ENCODE measurements around the gene HECTD4. TPM values are rescaled to one million over a fixed set of nuclear protein-coding genes. Genes with fewer than 3 reads are reported as not detected.

HECTD4 gene
- total and polyA plus RNA-seq, 12 donors = 17.5 to 50.0 (median 27.7) TPM

- TF ChIP-seq POLR2A (IDR thresholded peaks at IDR 0.05) = no peak
- TF ChIP-seq CTCF (IDR thresholded peaks at IDR 0.05) = no peak
- Histone ChIP-seq H3K4me1 (replicated peaks in 1 of 2) (peaks cover 0 to 12% of the 10 kb centered on the region in 2 donors), H3K27me3 (no peaks in the 10 kb centered on the region), H3K4me3 (no peak overlapping the region), H3K9me3 (replicated peaks in 1 of 3) (no peaks in the 10 kb centered on the region), H3K36me3 (replicated peaks in 1 of 2) (peaks cover 0 to 14% of the 10 kb centered on the region in 2 donors), H3K27ac (no peak overlapping the region)
- intact Hi-C loops (cut with DNase I) = no loop called here
- WGBS, 4 donors = 71 to 87% (median 82%) methylated on average over 6 of the region's 6 CpGs
- DNase-seq = no peak
These were observed 73.6 kb downstream of the HECTD4 start for GRCh38 chr12:112308652-112309051.

- Histone ChIP-seq H3K27me3 (no peaks in the 10 kb centered on the region), H3K4me1 (replicated peaks in 1 of 2) (peaks cover 0 to 12% of the 10 kb centered on the region in 2 donors), H3K4me3 (no peak overlapping the region), H3K27ac (no peak overlapping the region), H3K36me3 (replicated peaks in 1 of 2) (peaks cover 0 to 14% of the 10 kb centered on the region in 2 donors), H3K9me3 (replicated peaks in 1 of 3) (no peaks in the 10 kb centered on the region)
- no peak for TF ChIP-seq CTCF (IDR thresholded peaks at IDR 0.05)
- no peak for TF ChIP-seq POLR2A (IDR thresholded peaks at IDR 0.05)
- WGBS, 4 donors = 67 to 80% (median 70%) methylated on average over 1 of the region's 1 CpG
- DNase-seq = no peak
- intact Hi-C loops (cut with DNase I) = no loop called here
These were observed 74.1 kb downstream of the HECTD4 start for GRCh38 chr12:112308161-112308560.

GRCh38 chr12:112307317-112308011, 74.8 kb downstream of the HECTD4 start:
- 82 to 88% (median 84%) methylated on average over 2 of the region's 2 CpGs for WGBS, 4 donors
- Histone ChIP-seq H3K4me1 (replicated peaks in 1 of 2) (peaks cover 0 to 12% of the 10 kb centered on the region in 2 donors), H3K9me3 (replicated peaks in 1 of 3) (no peaks in the 10 kb centered on the region), H3K36me3 (replicated peaks in 1 of 2) (peaks cover 0 to 14% of the 10 kb centered on the region in 2 donors), H3K27me3 (no peaks in the 10 kb centered on the region), H3K4me3 (no peak overlapping the region), H3K27ac (no peak overlapping the region)
- intact Hi-C loops (cut with DNase I) = no loop called here
- no peak for DNase-seq
- TF ChIP-seq CTCF (IDR thresholded peaks at IDR 0.05) (no peak), POLR2A (IDR thresholded peaks at IDR 0.05) (no peak)

- Histone ChIP-seq H3K9me3 (replicated peaks in 1 of 3) (no peaks in the 10 kb centered on the region), H3K27me3 (no peaks in the 10 kb centered on the region), H3K4me3 (no peak overlapping the region), H3K4me1 (replicated peaks in 1 of 2) (peaks cover 0 to 12% of the 10 kb centered on the region in 2 donors), H3K36me3 (replicated peaks in 1 of 2) (peaks cover 0 to 14% of the 10 kb centered on the region in 2 donors), H3K27ac (no peak overlapping the region)
- TF ChIP-seq POLR2A (IDR thresholded peaks at IDR 0.05) (no peak), CTCF (IDR thresholded peaks at IDR 0.05) (no peak)
- WGBS, 4 donors = 95 to 99% (median 97%) methylated on average over 3 of the region's 3 CpGs
- no peak for DNase-seq
- intact Hi-C loops (cut with DNase I) = no loop called here
These were observed 76.3 kb downstream of the HECTD4 start for GRCh38 chr12:112305951-112306350.
